Kidney capillary endothelial cell (primary cell): ENCODE results near the gene CYB5R2.

Experiments used
- DNase-seq: peaks from one replicate; pipeline ENCODE4 v3.0.0-alpha.2; 2018; ENCODE audit warnings: low spot score

CYB5R2 gene

DNA sequence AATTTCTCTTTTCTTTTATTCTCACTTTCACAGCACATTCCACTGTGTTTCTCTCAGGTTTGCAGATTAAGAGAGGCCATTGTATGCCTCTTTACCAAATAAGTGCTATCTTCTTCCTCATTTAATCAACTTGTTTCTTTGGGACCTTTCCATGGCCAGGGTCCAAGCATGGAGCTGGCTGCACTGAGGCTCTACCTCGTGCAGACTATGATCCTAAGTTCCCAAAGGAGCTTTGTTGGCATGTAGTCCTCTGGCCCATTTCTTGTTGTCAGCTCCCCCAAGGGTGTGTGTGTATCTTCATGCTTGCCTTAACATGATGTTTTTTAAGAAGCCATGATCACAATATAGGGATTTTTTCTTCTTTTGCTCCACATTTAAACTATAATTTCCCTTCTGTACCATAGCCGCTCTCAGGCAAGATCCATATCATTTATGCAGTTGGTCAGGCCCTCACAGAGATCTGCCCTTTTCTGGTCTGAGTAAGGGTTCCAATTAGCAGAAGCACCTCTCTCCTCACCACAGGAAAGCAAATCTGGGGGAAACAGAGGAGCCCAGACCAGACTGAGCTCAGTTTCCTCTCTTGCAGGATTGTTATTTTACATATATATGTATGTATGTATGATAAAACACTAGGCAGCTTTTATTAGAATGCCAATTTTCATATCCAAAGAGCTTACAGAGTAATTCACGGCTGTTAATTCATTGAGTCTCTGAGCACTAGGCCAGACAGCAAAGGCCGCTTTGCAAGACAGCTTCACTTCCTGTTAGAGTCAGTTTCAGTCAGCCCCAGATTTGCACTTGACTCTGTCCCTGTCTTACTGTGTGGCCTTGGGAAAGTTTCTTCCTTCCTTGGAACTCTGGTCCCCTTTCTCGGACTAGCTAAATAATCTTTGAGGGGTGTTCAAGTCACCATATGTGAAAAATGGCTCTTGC is 34.3 kb downstream of the CYB5R2 start:
- no peak for DNase-seq

GRCh38 chr11:7637447-7638157 is 35.7 kb downstream of the CYB5R2 start:
- DNase-seq, result no peak

DNA sequence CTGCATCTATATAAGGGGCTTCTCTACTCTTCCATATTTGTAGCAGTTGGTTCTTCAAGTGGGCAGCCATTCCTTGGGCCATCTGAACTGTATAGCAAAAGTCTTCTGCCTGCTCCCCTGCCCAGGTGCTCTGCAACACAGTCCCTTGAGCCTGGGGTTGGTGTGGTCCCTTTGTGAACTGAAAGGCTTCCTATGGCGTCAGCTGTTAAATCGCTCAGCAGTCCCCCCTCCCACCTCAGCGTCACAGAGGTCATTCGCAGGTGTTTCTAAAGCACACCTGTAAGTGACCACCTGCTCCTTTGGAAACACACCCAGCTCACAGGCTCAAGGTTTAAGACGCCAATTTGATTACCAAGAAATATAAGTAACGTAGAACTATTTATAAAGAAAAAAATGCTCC is 37.0 kb downstream of the CYB5R2 start:
- DNase-seq, result no peak

DNA sequence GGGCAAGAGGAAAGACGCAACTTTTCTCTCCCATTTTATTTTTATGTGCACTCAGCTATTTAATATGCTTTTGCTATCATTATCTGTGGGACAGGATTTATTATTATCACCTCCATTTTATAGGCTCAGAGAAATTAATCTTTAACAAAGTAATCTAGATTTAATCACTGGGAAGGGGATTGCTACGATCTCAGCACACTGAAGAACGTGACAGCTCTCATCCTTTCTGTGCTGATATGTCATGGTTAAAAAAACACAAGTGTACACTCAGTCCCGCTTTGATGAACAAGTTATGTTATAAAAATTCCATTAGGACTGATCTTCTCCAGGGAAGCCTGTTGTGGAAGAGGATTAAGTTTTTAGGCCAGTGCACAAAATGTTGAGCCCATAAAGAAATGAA is 37.6 kb downstream of the CYB5R2 start:
- DNase-seq, result no peak

DNA sequence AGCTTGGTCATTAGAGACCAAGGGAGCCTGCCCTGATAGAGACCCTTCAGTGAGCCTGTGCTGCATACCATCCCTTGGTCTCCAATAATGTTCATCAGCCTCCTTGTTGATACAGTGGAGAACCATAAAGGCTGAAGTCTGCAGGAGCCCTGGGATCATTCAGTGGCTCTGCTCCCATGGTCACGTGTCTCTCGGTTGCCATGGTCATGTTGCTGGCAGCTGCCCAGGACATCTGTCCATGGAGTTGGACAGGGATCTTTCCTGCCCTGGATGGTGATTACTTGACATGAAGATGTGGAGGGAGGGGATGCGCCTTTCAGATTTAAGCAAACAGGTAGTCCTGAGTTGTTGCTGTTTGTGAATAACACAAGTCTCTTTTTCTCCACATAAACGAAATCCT is 38.2 kb downstream of the CYB5R2 start:
- DNase-seq, result no peak

DNA sequence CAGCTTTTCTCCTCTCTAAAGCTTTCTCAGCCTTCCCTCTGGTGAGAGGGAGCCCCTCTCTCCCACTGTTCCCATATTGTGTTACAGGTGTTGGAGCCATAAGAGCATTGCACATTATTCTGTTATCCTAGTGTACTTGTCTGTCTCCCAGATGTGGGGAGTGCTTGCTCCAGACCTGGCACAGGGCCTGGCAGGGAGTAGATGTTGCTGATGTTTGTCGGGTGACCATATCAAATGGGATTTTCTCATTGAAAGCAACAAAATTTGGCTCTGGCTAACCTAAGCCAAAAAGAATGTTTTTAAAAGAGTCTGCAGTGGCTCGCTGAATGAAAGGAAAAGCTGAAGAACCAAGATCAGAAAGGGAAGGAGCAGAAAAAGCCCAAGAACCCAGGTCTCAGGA is 41.1 kb downstream of the CYB5R2 start:
- DNase-seq, result no peak

GRCh38 chr11:7630002-7630401 is 43.3 kb downstream of the CYB5R2 start:
- no peak for DNase-seq

DNA sequence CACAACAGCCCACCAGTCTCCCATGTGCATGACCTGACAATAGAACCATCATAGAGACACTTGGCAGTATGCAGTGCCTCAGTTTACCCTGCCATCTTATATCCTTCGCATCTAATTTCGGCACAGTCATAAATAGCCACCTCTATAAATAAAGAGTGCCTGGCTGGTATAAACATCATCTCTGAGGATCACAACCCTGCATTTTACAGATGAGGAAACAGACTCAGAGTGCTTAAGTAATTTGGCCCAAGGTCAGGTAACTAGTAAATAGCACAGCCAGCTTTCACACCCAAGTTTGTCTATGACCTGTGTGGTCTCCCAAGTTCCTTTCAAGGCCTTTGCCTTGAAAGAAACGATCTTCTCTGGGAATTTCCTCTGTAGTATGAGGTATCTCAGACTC is 44.6 kb downstream of the CYB5R2 start:
- DNase-seq, result no peak

DNA sequence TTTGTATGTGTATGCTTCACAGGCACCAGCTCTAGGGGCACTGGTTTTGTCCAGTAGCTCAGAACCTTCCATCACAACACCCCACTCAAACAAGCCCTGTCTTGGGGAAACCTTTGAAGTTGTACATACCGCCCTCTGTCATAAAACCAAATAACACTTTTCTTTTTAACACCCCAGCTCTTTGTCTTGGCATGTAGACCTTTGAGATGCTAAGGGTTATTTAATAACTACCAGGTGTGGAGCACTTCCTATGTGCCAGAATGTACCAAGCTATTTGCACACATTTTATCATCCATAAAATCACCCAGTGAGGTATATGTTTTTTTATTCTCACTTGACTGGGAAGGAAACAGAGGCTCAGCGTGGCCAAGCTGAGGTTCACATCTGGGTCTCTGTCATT is 50.6 kb downstream of the CYB5R2 start:
- DNase-seq, result no peak

DNA sequence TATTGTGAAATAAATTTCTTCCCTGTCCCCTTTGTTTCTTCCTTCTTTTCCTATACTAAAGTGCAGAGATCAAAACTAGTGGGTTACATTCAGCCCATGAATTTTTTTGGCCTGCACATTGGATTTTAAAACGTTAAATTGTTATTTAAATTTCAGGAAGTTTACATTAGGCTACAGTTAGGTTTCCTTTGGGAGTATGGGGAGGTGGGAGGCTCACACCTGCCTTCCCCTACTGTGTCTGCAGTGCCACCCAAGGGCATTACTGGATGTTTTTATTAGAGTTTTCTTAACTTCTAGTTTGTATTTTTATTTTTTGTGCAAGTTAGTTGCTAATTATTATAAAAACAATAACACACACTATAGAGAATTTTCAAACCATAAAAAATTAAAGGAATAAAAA is 51.7 kb downstream of the CYB5R2 start:
- no peak for DNase-seq

DNA sequence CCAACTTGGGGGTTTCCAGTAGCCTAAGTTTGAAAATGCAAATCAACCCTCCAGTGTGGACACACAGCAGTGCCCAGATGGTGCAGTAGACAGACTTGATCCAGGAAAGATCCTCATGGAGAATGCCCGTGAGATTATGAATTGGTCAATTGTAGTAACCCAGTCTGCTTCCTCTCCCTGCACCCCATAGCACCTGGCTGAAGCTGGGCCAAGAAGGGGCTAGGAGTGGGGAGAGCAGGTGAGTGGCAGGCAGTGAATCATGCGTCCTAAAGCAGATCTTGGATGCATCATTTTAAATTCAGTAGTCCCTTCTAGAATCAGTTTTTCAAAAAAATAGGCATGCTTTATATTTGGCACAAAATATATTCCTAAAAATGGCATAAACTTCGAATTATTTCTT is 52.2 kb downstream of the CYB5R2 start:
- DNase-seq, result no peak

DNA sequence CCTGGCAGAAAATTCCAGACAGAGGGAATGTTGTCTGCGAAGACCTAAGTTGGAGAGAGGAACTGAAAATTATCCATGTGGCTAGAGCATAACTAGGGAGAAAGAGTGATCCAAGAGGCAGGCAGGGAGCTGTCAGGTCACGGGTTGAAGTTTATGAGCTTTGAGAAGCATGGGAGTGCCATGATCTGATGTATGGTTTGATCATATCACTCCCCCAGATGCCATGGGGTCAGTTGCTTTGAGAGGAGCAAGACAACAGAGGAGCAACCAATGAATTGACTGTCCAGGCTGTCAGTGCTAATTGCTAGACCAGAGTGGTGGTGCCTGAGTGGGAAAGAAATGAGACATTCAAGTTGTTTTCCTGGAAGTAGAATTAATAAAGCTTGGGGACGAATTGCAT is 54.0 kb downstream of the CYB5R2 start:
- no peak for DNase-seq

GRCh38 chr11:7617032-7617431 is 56.3 kb downstream of the CYB5R2 start:
- no peak for DNase-seq
